GM23248 (cell line): ENCODE results near the gene VSTM2B.

Source experiments
- EZH2 ChIP-seq: fragments of 200-600 bp; sonication (generic); IDR thresholded peaks from 2 replicates; pipeline ENCODE4 v1.6.1; 2018; ENCODE audit warnings: antibody characterized with exemption, mild to moderate bottlenecking; ENCODE audit not compliant: insufficient read depth, poor library complexity, severe bottlenecking
- EZH2phosphoT487 ChIP-seq: fragments of 200-600 bp; sonication (generic); IDR thresholded peaks from 2 replicates; pipeline ENCODE4 v1.6.1; 2018; ENCODE audit warnings: antibody characterized with exemption, moderate library complexity, mild to moderate bottlenecking, low read depth; ENCODE audit not compliant: insufficient read depth

DNA sequence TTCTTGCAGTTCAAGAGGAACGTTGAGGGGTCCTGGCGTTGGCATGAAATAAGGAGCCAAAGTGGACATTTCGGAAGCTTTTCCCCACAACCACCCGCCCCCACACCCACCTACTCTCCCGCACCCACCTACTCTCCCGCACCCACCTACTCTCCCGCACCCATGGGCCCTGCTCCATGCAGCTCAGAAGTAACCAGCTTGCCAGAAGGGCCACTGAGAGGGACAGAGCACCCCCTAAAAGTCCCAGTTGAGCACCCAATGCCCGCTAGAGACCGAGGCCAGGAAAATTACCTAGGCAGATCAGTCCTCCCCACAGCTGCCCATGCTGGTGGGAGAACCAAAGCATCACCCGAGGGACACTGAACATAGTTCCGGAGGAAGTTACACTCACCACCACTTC is 11.8 kb downstream of the VSTM2B start:
- no peak for TF ChIP-seq EZH2phosphoT487
- no peak for TF ChIP-seq EZH2
